ENCODE measurements around the gene RPL6.

- TF ChIP-seq CTCF (IDR thresholded peaks at IDR 0.05; ENCODE audit: poor library complexity, severe bottlenecking) (no peak), EZH2 (IDR thresholded peaks at IDR 0.05; ENCODE audit: borderline replicate concordance, insufficient read depth, low read length, poor library complexity, severe bottlenecking) (no peak), REST (IDR thresholded peaks at IDR 0.05; ENCODE audit: borderline replicate concordance) (no peak), POLR2AphosphoS5 (IDR thresholded peaks at IDR 0.05) (no peak), TAF1 (IDR thresholded peaks at IDR 0.05; ENCODE audit: low read depth) (no peak), SMC3 (conservative IDR thresholded peaks at IDR 0.05; ENCODE audit: poor library complexity) (no peak), EP300 (conservative IDR thresholded peaks at IDR 0.05; ENCODE audit: poor library complexity, severe bottlenecking) (no peak), RAD21 (conservative IDR thresholded peaks at IDR 0.05) (no peak), MXI1 (conservative IDR thresholded peaks at IDR 0.05; ENCODE audit: poor library complexity, severe bottlenecking) (no peak)
Measured at GRCh38 chr12:112375105-112375504, 34.3 kb downstream of the RPL6 start.

All from neural cell (in vitro differentiated cells).